SK-N-SH (cell line): ENCODE results near the gene SGTA.

Experiments used
- EP300 ChIP-seq, 2 experiments: IDR thresholded peaks; 2 replicates each; pipeline versions ENCODE4 v1.4.0 to v1.6.1; 2012; ENCODE audit warnings: borderline replicate concordance in 1 of 2, low read depth in 1 of 2, low read length in 1 of 2
- MXI1 ChIP-seq: IDR thresholded peaks from 2 replicates; pipeline ENCODE4 v1.6.1; 2012; ENCODE audit warnings: mild to moderate bottlenecking, low read depth, low read length, improper control_type of control experiment
- NRF1 ChIP-seq: IDR thresholded peaks from 2 replicates; pipeline ENCODE4 v1.6.1; 2012; ENCODE audit warnings: low read depth, mild to moderate bottlenecking, low read length
- TCF12 ChIP-seq: IDR thresholded peaks from 2 replicates; pipeline ENCODE4 v1.4.0; 2012
- USF2 ChIP-seq: fragments of 150-350 bp; IDR thresholded peaks from 2 replicates; pipeline ENCODE4 v1.6.1; 2017; ENCODE audit warnings: antibody characterized with exemption, low read length, low read depth, borderline replicate concordance
- TF ChIP-seq, protein P1 (sequence below): fragments of 200-600 bp; sonication (generic); IDR thresholded peaks from 2 replicates; pipeline ENCODE4 v1.6.1; 2017; ENCODE audit warnings: antibody characterized with exemption, mild to moderate bottlenecking, moderate library complexity

- no peak for TF ChIP-seq TCF12
- no peak for TF ChIP-seq MXI1
- no peak for TF ChIP-seq EP300 (IDR thresholded peaks at IDR 0.05; ENCODE audit: borderline replicate concordance in 1 of 2, low read depth in 1 of 2, low read length in 1 of 2)
- TF ChIP-seq, protein P1, sequence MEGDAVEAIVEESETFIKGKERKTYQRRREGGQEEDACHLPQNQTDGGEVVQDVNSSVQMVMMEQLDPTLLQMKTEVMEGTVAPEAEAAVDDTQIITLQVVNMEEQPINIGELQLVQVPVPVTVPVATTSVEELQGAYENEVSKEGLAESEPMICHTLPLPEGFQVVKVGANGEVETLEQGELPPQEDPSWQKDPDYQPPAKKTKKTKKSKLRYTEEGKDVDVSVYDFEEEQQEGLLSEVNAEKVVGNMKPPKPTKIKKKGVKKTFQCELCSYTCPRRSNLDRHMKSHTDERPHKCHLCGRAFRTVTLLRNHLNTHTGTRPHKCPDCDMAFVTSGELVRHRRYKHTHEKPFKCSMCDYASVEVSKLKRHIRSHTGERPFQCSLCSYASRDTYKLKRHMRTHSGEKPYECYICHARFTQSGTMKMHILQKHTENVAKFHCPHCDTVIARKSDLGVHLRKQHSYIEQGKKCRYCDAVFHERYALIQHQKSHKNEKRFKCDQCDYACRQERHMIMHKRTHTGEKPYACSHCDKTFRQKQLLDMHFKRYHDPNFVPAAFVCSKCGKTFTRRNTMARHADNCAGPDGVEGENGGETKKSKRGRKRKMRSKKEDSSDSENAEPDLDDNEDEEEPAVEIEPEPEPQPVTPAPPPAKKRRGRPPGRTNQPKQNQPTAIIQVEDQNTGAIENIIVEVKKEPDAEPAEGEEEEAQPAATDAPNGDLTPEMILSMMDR: no peak
- no peak for TF ChIP-seq USF2
- TF ChIP-seq NRF1: no peak
Measured at GRCh38 chr19:2771786-2772674, 11.0 kb downstream of the SGTA start.
